Left renal cortex interstitium (tissue), 4 donors: ENCODE measurements around the gene SPTSSA. TPM values are rescaled to one million over a fixed set of nuclear protein-coding genes. Genes with fewer than 3 reads are reported as not detected.
A peak's percentile ranks its signal among the peaks of the same experiment; 100 is the strongest.
"Not testable (repeated sequence)": the region's sequence is repeated elsewhere in the genome, so short reads cannot be mapped to it uniquely, and the experiment has no call there.

Experiments
- DNase-seq, 4 donors: peaks; one replicate each; pipeline ENCODE4 v3.0.0-alpha.2; 2013; ENCODE audit warnings: low read depth in 4 of 4, low spot score in 2 of 4, missing footprints in 1 of 4
- polyA plus RNA-seq, 4 donors: library from polyadenylated mRNA; unstranded; fragments of 120-200 nt; gene quantifications; one replicate each; pipeline ENCODE4 v1.2.1, GENCODE V29; 2013; ENCODE audit not compliant: insufficient read length in 4 of 4

SPTSSA gene
- polyA plus RNA-seq = 10 to 100 TPM; 25.1 to 35.5 (median 34.3) TPM

GRCh38 chr14:34462132-34462893, at the start of gene SPTSSA:
Gene SPTSSA (minus strand): TSS chr14:34462240. CDS start chr14:34462207, 33 bp downstream.
- peak; percentile 43 to 84 (median 72) for DNase-seq

GRCh38 chr14:34507884-34508283, 45.8 kb upstream of the SPTSSA start:
- no peak for DNase-seq

GRCh38 chr14:34507459-34507858, 45.4 kb upstream of the SPTSSA start:
- no peak for DNase-seq

- not testable (repeated sequence) for DNase-seq
Measured at GRCh38 chr14:34505124-34505491, 43.1 kb upstream of the SPTSSA start.

- DNase-seq = not testable (repeated sequence)
Measured at GRCh38 chr14:34504027-34504426, 42.0 kb upstream of the SPTSSA start.

GRCh38 chr14:34502545-34503225, 40.6 kb upstream of the SPTSSA start:
- no peak for DNase-seq

- no peak for DNase-seq
Measured at GRCh38 chr14:34502001-34502400, 40.0 kb upstream of the SPTSSA start.

- no peak for DNase-seq
Measured at GRCh38 chr14:34501004-34501580, 39.1 kb upstream of the SPTSSA start.

- DNase-seq = no peak
Measured at GRCh38 chr14:34498684-34499412, 36.8 kb upstream of the SPTSSA start.

- DNase-seq = peak in 2 of 4 donors; percentile 20 to 21
Measured at GRCh38 chr14:34496679-34497513, 34.9 kb upstream of the SPTSSA start.

GRCh38 chr14:34496007-34496678, 34.1 kb upstream of the SPTSSA start:
- no peak for DNase-seq

- no peak for DNase-seq
Measured at GRCh38 chr14:34489324-34489723, 27.3 kb upstream of the SPTSSA start.

- DNase-seq = no peak
Measured at GRCh38 chr14:34488528-34488927, 26.5 kb upstream of the SPTSSA start.

GRCh38 chr14:34484726-34485125, 22.7 kb upstream of the SPTSSA start:
- no peak for DNase-seq

- no peak for DNase-seq
Measured at GRCh38 chr14:34482463-34482862, 20.4 kb upstream of the SPTSSA start.

- no peak for DNase-seq
Measured at GRCh38 chr14:34479694-34480093, 17.7 kb upstream of the SPTSSA start.

- no peak for DNase-seq
Measured at GRCh38 chr14:34478261-34478660, 16.2 kb upstream of the SPTSSA start.

- DNase-seq = not testable (repeated sequence)
Measured at GRCh38 chr14:34476036-34476435, 14.0 kb upstream of the SPTSSA start.

- no peak for DNase-seq
Measured at GRCh38 chr14:34475163-34475562, 13.1 kb upstream of the SPTSSA start.
